Duodenal mucosa (tissue), 2 donors: ENCODE data around the gene ZSCAN12.

Experiments used
- H3K27ac ChIP-seq: one replicate; pipeline ENCODE4 v1.7.0; 2013; ENCODE audit warnings: low read depth, low read length
- H3K27me3 ChIP-seq, 2 donors: one replicate each; pipeline ENCODE4 v1.7.0; 2013; ENCODE audit warnings: low read length in 2 of 2, control low read depth in 1 of 2; ENCODE audit not compliant: insufficient read depth in 2 of 2, control insufficient read depth in 1 of 2
- H3K36me3 ChIP-seq, 2 donors: one replicate each; pipeline ENCODE4 v1.7.0; 2013; ENCODE audit warnings: low read length in 2 of 2, control low read depth in 1 of 2; ENCODE audit not compliant: insufficient read depth in 2 of 2, control insufficient read depth in 1 of 2
- H3K4me1 ChIP-seq, 2 donors: one replicate each; pipeline ENCODE4 v1.7.0; 2013; ENCODE audit warnings: low read length in 2 of 2, control low read depth in 1 of 2; ENCODE audit not compliant: insufficient read depth in 2 of 2, control insufficient read depth in 1 of 2
- H3K4me3 ChIP-seq, 2 donors: one replicate each; pipeline ENCODE4 v1.7.0; 2013; ENCODE audit warnings: low read length in 2 of 2, low read depth in 1 of 2
- H3K9ac ChIP-seq, 2 donors: one replicate each; pipeline ENCODE4 v1.7.0; 2013; ENCODE audit warnings: low read length in 2 of 2, low read depth in 1 of 2
- H3K9me3 ChIP-seq, 2 donors: one replicate each; pipeline ENCODE4 v1.7.0; 2013; ENCODE audit warnings: low read length in 2 of 2, control low read depth in 1 of 2; ENCODE audit not compliant: control insufficient read depth in 1 of 2

Gene ZSCAN12

GRCh38 chr6:28355743-28356665 is 43.5 kb downstream of the ZSCAN12 start:
- peak overlapping the region; percentile 82 to 84 for H3K9ac ChIP-seq
- H3K27me3 ChIP-seq: no peaks in the 10 kb centered on the region
- no peaks in the 10 kb centered on the region for H3K36me3 ChIP-seq
- H3K27ac ChIP-seq: peak overlapping the region; percentile 83
- peak overlapping the region; percentile 76 to 90 for H3K4me3 ChIP-seq
- H3K4me1 ChIP-seq: peaks cover 21 to 30% of the 10 kb centered on the region in 2 donors
- H3K9me3 ChIP-seq: no peaks in the 10 kb centered on the region

- H3K4me3 ChIP-seq: peak overlapping the region; percentile 76 to 90
- H3K27me3 ChIP-seq: no peaks in the 10 kb centered on the region
- H3K4me1 ChIP-seq: peaks cover 29 to 40% of the 10 kb centered on the region in 2 donors
- H3K9me3 ChIP-seq: no peaks in the 10 kb centered on the region
- H3K9ac ChIP-seq: peak overlapping the region; percentile 82 to 84
- no peak overlapping the region for H3K27ac ChIP-seq
- no peaks in the 10 kb centered on the region for H3K36me3 ChIP-seq
Observed at GRCh38 chr6:28354688-28355554, 44.6 kb downstream of the ZSCAN12 start.

- Histone ChIP-seq H3K9ac (no peak overlapping the region), H3K4me3 (no peak overlapping the region), H3K36me3 (no peaks in the 10 kb centered on the region), H3K4me1 (peaks cover 29 to 40% of the 10 kb centered on the region in 2 donors), H3K27ac (no peak overlapping the region), H3K9me3 (no peaks in the 10 kb centered on the region), H3K27me3 (no peaks in the 10 kb centered on the region)
Observed at GRCh38 chr6:28353981-28354676, 45.4 kb downstream of the ZSCAN12 start.

- H3K27ac ChIP-seq: no peak overlapping the region
- no peak overlapping the region for H3K4me3 ChIP-seq
- peaks cover 29 to 40% of the 10 kb centered on the region in 2 donors for H3K4me1 ChIP-seq
- no peaks in the 10 kb centered on the region for H3K9me3 ChIP-seq
- H3K9ac ChIP-seq: no peak overlapping the region
- no peaks in the 10 kb centered on the region for H3K27me3 ChIP-seq
- H3K36me3 ChIP-seq: no peaks in the 10 kb centered on the region
Observed at GRCh38 chr6:28353356-28353755, 46.2 kb downstream of the ZSCAN12 start.

GRCh38 chr6:28351493-28351925 is 48.0 kb downstream of the ZSCAN12 start:
- Histone ChIP-seq H3K4me3 (peak overlapping the region; percentile 98 to 99), H3K9ac (no peak overlapping the region), H3K36me3 (no peaks in the 10 kb centered on the region), H3K27me3 (peaks cover 0 to 3% of the 10 kb centered on the region in 2 donors), H3K27ac (no peak overlapping the region), H3K4me1 (peaks cover 29 to 38% of the 10 kb centered on the region in 2 donors), H3K9me3 (no peaks in the 10 kb centered on the region)

- no peaks in the 10 kb centered on the region for H3K9me3 ChIP-seq
- peaks cover under 1 to 3% of the 10 kb centered on the region in 2 donors for H3K27me3 ChIP-seq
- H3K9ac ChIP-seq: no peak overlapping the region
- no peak overlapping the region for H3K27ac ChIP-seq
- no peaks in the 10 kb centered on the region for H3K36me3 ChIP-seq
- peaks cover 25 to 34% of the 10 kb centered on the region in 2 donors for H3K4me1 ChIP-seq
- peak overlapping the region; percentile 98 to 99 for H3K4me3 ChIP-seq
Observed at GRCh38 chr6:28351087-28351486, 48.5 kb downstream of the ZSCAN12 start.

GRCh38 chr6:28349892-28350737 is 49.4 kb downstream of the ZSCAN12 start, which contains the start of gene ZKSCAN3:
Gene ZKSCAN3, plus strand, starts transcription at chr6:28349947. Its CDS starts 9,640 bp downstream, at chr6:28359587.
- H3K27ac ChIP-seq: peak within 1 kb of the TSS; percentile 35
- H3K9ac ChIP-seq: peak within 1 kb of the TSS; percentile 87 to 99
- no peaks in the 10 kb centered on the region for H3K36me3 ChIP-seq
- no peaks in the 10 kb centered on the region for H3K9me3 ChIP-seq
- H3K4me1 ChIP-seq: peaks cover 19 to 27% of the 10 kb centered on the region in 2 donors
- H3K27me3 ChIP-seq: peaks cover 10% of the 10 kb centered on the region in 2 donors
- peak within 1 kb of the TSS; percentile 98 to 99 for H3K4me3 ChIP-seq

GRCh38 chr6:28349344-28349891 is 50.1 kb downstream of the ZSCAN12 start:
- Histone ChIP-seq H3K27me3 (peaks cover 10% of the 10 kb centered on the region in 2 donors), H3K36me3 (no peaks in the 10 kb centered on the region), H3K4me3 (peak overlapping the region; percentile 98 to 99), H3K4me1 (peaks cover 15 to 20% of the 10 kb centered on the region in 2 donors), H3K9ac (peak overlapping the region; percentile 87 to 99), H3K9me3 (no peaks in the 10 kb centered on the region), H3K27ac (peak overlapping the region; percentile 35)

GRCh38 chr6:28347119-28347518 is 52.4 kb downstream of the ZSCAN12 start:
- H3K4me3 ChIP-seq: no peak overlapping the region
- no peaks in the 10 kb centered on the region for H3K9me3 ChIP-seq
- peaks cover 15 to 17% of the 10 kb centered on the region in 2 donors for H3K4me1 ChIP-seq
- H3K9ac ChIP-seq: no peak overlapping the region
- H3K27ac ChIP-seq: no peak overlapping the region
- no peaks in the 10 kb centered on the region for H3K36me3 ChIP-seq
- H3K27me3 ChIP-seq: peaks cover 10% of the 10 kb centered on the region in 2 donors
